OCI-LY7 (cell line): Measurements from ENCODE around the gene FNDC10. TPM values are rescaled to one million over a fixed set of nuclear protein-coding genes. Genes with fewer than 3 reads are reported as not detected.

Experiments used
- BruUV-seq: library from RNA; stranded (reverse); fragments of 400-500 nt; replicated peaks from 2 replicates; lab custom pipeline; 2021; lab: Mats Ljungman, UMichigan
- CTCF ChIA-PET: fragments of 300-600 bp; sonication (Branson Sonifier 250); formaldehyde crosslinking; loops from one replicate; lab custom pipeline; 2022; ENCODE audit warnings: antibody characterized with exemption; ENCODE audit not compliant: unreplicated experiment; lab: Charles Lee
- POLR2A ChIA-PET: fragments of 300-600 bp; sonication (Branson Sonifier 250); formaldehyde crosslinking; loops from one replicate; lab custom pipeline; 2022; ENCODE audit warnings: antibody characterized with exemption; lab: Charles Lee
- DNase-seq: peaks from one replicate; pipeline ENCODE4 v3.0.0-alpha.2; 2015; ENCODE audit warnings: low spot score
- H2AFZ ChIP-seq: fragments of 200-600 bp; sonication (generic), shearing (Covaris generic); 2 replicates; pipeline ENCODE4 v1.6.1; 2014; ENCODE audit warnings: mild to moderate bottlenecking, antibody characterized with exemption, low read length, moderate library complexity
- H3K27ac ChIP-seq: fragments of 200-600 bp; sonication (generic); 2 replicates; pipeline ENCODE4 v1.5.1; 2014; ENCODE audit warnings: mixed run types, low read depth, mild to moderate bottlenecking, moderate library complexity, low read length, inconsistent platforms; ENCODE audit not compliant: poor library complexity, severe bottlenecking
- H3K36me3 ChIP-seq: fragments of 200-600 bp; sonication (generic); 2 replicates; pipeline ENCODE4 v1.6.1; 2014; ENCODE audit warnings: mild to moderate bottlenecking, antibody characterized with exemption, low read length, moderate library complexity, mixed read lengths; ENCODE audit not compliant: insufficient read depth
- H3K4me1 ChIP-seq: fragments of 200-600 bp; sonication (generic); 2 replicates; pipeline ENCODE4 v1.5.1; 2014; ENCODE audit warnings: mild to moderate bottlenecking, low read length; ENCODE audit not compliant: insufficient read depth, poor library complexity, severe bottlenecking
- H3K4me2 ChIP-seq: fragments of 200-600 bp; sonication (generic); 2 replicates; pipeline ENCODE4 v1.6.1; 2014; ENCODE audit warnings: mild to moderate bottlenecking, low read length
- H3K4me3 ChIP-seq: fragments of 200-600 bp; sonication (generic); 2 replicates; pipeline ENCODE4 v1.5.1; 2014; ENCODE audit warnings: mild to moderate bottlenecking, low read depth, low read length; ENCODE audit not compliant: poor library complexity, severe bottlenecking
- H3K79me2 ChIP-seq: fragments of 200-600 bp; sonication (generic); 2 replicates; pipeline ENCODE4 v1.6.1; 2016; ENCODE audit warnings: low read depth, mild to moderate bottlenecking, low read length, moderate library complexity, mixed read lengths; ENCODE audit not compliant: insufficient read depth
- H3K9me2 ChIP-seq: fragments of 200-600 bp; sonication (generic); 2 replicates; pipeline ENCODE4 v1.6.1; 2016; ENCODE audit warnings: mild to moderate bottlenecking, low read length, mixed read lengths; ENCODE audit not compliant: insufficient read depth
- H3K9me3 ChIP-seq: fragments of 200-600 bp; sonication (generic); 2 replicates; pipeline ENCODE4 v1.6.1; 2014; ENCODE audit warnings: mild to moderate bottlenecking, mixed run types, low read length, mixed read lengths
- H4K20me1 ChIP-seq: fragments of 200-600 bp; sonication (generic); 2 replicates; pipeline ENCODE4 v1.6.1; 2014; ENCODE audit warnings: mild to moderate bottlenecking, antibody characterized with exemption, low read length, moderate library complexity, mixed read lengths; ENCODE audit not compliant: insufficient read depth
- EZH2phosphoT487 ChIP-seq: fragments of 200-600 bp; sonication (generic); IDR thresholded peaks from 2 replicates; pipeline ENCODE4 v1.6.1; 2018; ENCODE audit warnings: low read depth, borderline replicate concordance, mild to moderate bottlenecking, mixed run types, antibody characterized with exemption, low read length, moderate library complexity, mixed read lengths
- intact Hi-C: fragments of 100-400 bp; cut with micrococcal nuclease; formaldehyde crosslinking; loops from one replicate; pipeline ENCODE4 v1.10.0; 2022; ENCODE audit not compliant: unreplicated experiment
- total RNA-seq, 2 experiments: library from RNA; depleted of rRNA in 1 of 2; stranded (reverse); fragments of >200 nt in 1 of 2; shearing (Covaris generic) in 1 of 2; gene quantifications; 2 replicates each; pipeline ENCODE4 v1.2.3, GENCODE V29; 2014 to 2022
- TF ChIP-seq, protein P1 (sequence below): fragments of 200-600 bp; sonication (generic); conservative IDR thresholded peaks from 2 replicates; pipeline ENCODE4 v1.5.1; 2014; ENCODE audit warnings: mild to moderate bottlenecking, antibody characterized with exemption, low read length, moderate library complexity, mixed read lengths

The FNDC10 gene
- total RNA-seq, 2 experiments from 2014 or later = 1.3 to 2.7 TPM

DNA sequence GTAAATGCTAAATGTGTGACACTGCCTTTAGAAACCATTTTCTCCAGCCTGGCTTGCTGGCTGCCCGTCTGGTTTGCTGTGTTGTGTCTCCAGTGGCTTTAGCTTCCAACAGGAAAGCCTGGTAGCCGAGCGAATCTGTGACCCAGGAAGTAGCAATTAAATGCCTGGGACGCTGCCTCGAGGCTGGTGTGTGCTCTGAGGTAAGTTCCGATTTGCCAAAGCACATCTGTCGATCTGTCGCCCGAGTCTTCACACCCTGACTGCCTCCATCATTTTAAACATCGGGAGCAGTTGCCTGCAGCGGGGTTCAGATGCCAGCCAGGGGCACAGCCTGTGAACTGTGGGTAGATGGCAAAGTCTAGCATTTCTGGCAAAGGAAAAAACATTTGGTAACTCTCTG, 17.6 kb upstream of the FNDC10 start:
- POLR2A ChIA-PET = no interaction called here
- no peak overlapping the region for H3K4me3 ChIP-seq
- H3K27ac ChIP-seq = no peak overlapping the region
- peaks cover 14% of the 10 kb centered on the region; the same call in 1 of the 2 replicates for H3K79me2 ChIP-seq
- H2AFZ ChIP-seq = no peak overlapping the region
- H3K4me1 ChIP-seq = peaks cover 24% of the 10 kb centered on the region
- H3K4me2 ChIP-seq = no peak overlapping the region
- H3K9me3 ChIP-seq = no peaks in the 10 kb centered on the region
- CTCF ChIA-PET = no interaction called here
- intact Hi-C loops = loop anchor here (5.0 kb wide), 1 partner anchor 45 kb away; the partner anchor contains the start of gene SSU72
- no peaks in the 10 kb centered on the region; the same call in 1 of the 2 replicates for H4K20me1 ChIP-seq
- H3K9me2 ChIP-seq = no peaks in the 10 kb centered on the region
- no peaks in the 10 kb centered on the region for H3K36me3 ChIP-seq
- TF ChIP-seq, protein P1, sequence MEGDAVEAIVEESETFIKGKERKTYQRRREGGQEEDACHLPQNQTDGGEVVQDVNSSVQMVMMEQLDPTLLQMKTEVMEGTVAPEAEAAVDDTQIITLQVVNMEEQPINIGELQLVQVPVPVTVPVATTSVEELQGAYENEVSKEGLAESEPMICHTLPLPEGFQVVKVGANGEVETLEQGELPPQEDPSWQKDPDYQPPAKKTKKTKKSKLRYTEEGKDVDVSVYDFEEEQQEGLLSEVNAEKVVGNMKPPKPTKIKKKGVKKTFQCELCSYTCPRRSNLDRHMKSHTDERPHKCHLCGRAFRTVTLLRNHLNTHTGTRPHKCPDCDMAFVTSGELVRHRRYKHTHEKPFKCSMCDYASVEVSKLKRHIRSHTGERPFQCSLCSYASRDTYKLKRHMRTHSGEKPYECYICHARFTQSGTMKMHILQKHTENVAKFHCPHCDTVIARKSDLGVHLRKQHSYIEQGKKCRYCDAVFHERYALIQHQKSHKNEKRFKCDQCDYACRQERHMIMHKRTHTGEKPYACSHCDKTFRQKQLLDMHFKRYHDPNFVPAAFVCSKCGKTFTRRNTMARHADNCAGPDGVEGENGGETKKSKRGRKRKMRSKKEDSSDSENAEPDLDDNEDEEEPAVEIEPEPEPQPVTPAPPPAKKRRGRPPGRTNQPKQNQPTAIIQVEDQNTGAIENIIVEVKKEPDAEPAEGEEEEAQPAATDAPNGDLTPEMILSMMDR = no peak
- no peak for TF ChIP-seq EZH2phosphoT487
- no TSS peak for BruUV-seq
- DNase-seq = no peak

DNA sequence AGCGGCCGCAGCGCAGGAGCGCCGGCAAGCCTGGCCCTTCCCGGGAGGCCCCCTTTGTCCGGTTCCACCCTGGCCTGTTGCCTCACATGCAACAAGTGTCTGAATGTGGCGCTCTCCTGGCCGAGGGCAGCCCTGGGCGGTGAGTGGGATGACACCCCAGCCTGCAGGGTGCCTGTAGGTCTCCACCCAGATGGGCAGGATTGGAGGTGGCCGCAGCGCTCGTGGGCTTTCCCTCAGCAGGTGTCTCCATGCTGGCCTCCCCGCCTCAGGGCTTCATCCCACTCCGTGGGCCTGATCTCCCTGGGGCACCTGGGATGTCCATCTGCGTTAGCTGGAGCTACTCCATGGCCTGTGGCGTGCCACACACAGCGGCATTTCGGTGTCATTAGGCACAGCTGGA, 16.9 kb upstream of the FNDC10 start:
- no peak overlapping the region for H3K27ac ChIP-seq

More for the DNA sequence above, 16.9 kb upstream of the FNDC10 start:
- H2AFZ ChIP-seq = no peak overlapping the region
- H3K9me3 ChIP-seq = no peaks in the 10 kb centered on the region
- peaks cover 24% of the 10 kb centered on the region for H3K4me1 ChIP-seq
- H3K9me2 ChIP-seq = no peaks in the 10 kb centered on the region
- no peaks in the 10 kb centered on the region for H3K36me3 ChIP-seq
- ChIA-PET CTCF (no interaction called here), POLR2A (no interaction called here)
- H3K4me2 ChIP-seq = peak overlapping the region; percentile 75
- no peaks in the 10 kb centered on the region; the same call in 1 of the 2 replicates for H4K20me1 ChIP-seq
- intact Hi-C loops = loop anchor here (5.0 kb wide), 1 partner anchor 45 kb away; the partner anchor contains the start of gene SSU72
- peaks cover 14% of the 10 kb centered on the region; the same call in 1 of the 2 replicates for H3K79me2 ChIP-seq
- BruUV-seq = no TSS peak
- peak overlapping the region; percentile 85 for H3K4me3 ChIP-seq
- no peak for DNase-seq
- TF ChIP-seq, protein P1 = no peak
- TF ChIP-seq EZH2phosphoT487 = no peak
